ENCODE measurements around the gene HOXB9. TPM values are rescaled to one million over a fixed set of nuclear protein-coding genes. Genes with fewer than 3 reads are reported as not detected.
A peak's percentile ranks its signal among the peaks of the same experiment; 100 is the strongest.

The HOXB9 gene
- total RNA-seq, 1 donor: under 0.01 TPM

- DNase-seq (ENCODE audit: low read depth in 2 of 3, low spot score in 2 of 3): no peak
Observed at GRCh38 chr17:48588528-48588927, 37.6 kb downstream of the HOXB9 start.

DNA sequence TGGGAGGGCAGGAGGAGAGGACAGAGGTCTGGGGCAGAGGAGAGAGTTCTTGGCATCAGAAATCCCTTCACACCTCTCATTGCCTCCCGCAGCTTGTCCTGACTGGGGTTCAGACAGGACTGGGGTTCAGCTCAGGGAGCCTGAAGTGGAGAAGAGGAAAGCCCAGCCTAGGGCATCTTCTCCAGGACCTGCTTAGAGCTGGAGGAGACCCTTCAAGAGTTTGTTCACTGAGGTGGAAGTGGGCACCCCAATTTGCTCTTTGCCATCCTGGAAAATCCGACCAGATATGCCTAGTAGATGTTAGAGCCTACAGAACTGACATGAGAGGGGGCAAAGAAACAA lies 38.1 kb downstream of the HOXB9 start:
- no peak for DNase-seq (ENCODE audit: low read depth in 2 of 3, low spot score in 2 of 3)

GRCh38 chr17:48587276-48588073 lies 38.7 kb downstream of the HOXB9 start:
- no peak for DNase-seq (ENCODE audit: low read depth in 2 of 3, low spot score in 2 of 3)

DNA sequence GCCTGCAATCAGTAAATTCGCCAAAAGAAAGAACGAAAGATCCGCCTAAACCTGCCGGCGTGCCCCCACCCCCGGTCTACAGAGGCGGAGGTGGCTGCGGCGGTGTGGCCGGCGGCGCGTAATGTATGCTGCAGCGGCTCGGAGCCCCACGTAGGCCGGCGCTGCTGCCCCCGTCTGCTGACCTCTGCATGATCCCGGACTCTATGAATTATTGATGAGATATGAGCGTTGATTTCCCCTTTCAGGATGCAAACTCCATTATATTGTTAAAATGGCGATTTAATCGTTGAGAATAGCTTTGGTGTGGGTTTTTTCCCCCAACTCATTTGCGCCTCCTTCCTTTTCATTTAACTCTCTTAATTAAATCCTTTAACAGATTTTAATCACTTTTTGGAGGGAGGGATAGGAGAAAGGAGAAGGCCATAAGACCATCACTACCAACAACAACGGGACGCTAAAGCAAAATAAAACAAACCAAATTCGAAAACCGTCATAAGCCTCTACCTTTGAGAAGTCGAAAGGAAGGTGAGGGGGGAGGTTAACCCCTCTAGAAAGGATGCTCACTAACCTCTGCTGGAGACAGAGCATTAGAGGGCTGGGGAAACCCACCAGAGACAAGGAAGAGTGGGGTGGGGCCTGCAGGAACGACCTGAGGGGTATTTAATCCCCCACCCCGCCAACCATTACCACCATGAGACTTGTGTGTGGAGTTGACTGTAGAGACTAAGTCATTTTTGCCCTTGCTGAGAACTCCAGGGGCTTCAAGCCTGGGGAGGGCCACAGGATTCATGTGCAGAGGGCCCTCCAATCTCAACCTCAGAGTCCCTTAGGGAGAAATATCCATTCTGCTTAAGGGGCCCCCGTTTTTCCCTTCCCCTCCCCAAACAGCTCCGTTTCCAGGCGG lies 39.6 kb downstream of the HOXB9 start:
- no peak for DNase-seq (ENCODE audit: low read depth in 2 of 3, low spot score in 2 of 3)

DNA sequence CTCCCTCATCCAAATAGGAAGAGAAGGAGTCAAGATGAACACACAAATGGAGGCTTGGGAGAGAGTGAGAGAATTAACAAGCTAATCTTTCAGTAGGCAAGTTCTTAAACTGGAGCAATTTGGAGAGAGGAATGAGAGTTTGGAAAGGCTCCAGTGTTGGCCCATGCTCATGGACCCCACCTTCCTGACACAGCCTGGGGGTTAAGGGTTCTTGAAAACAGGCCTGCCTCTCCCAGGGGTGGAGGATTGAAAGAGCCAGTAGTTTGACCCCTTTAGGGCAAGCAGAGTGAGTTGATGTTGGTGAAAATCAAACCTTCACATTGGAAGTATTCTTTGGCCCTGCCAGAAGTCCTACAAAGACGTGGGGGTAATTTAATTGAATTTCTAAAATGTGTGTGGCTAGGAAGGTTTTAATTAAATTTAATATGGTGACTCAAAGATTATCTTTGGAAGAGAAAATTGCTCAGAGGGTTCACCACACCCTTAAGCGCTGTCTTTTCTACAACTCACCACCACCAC lies 41.9 kb downstream of the HOXB9 start:
- no peak for DNase-seq (ENCODE audit: low read depth in 2 of 3, low spot score in 2 of 3)

GRCh38 chr17:48583708-48584222 lies 42.4 kb downstream of the HOXB9 start:
- DNase-seq (ENCODE audit: low read depth in 2 of 3, low spot score in 2 of 3): no peak

- no peak for DNase-seq (ENCODE audit: low read depth in 2 of 3, low spot score in 2 of 3)
Observed at GRCh38 chr17:48582750-48583069, 43.4 kb downstream of the HOXB9 start.

- DNase-seq (ENCODE audit: low read depth in 2 of 3, low spot score in 2 of 3): no peak
Observed at GRCh38 chr17:48579760-48580554, 46.2 kb downstream of the HOXB9 start.

DNA sequence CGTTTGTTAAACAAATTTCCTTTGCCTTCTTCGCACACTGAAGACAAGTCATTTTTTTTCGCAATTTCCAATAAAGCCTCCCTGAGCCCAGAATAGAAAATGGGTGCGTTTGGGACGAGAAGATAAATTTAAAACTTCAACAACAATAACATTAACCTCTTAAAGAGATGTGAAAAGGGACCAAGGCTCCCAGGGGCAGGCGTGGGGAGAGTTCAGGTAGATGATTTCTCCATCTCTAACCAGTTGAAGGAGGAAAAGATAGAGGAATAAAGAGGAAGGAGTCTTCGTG lies 46.7 kb downstream of the HOXB9 start:
- no peak for DNase-seq (ENCODE audit: low read depth in 2 of 3, low spot score in 2 of 3)

GRCh38 chr17:48578616-48579470 lies 47.3 kb downstream of the HOXB9 start:
- peak in 1 of 3 donors; percentile 72 for DNase-seq (ENCODE audit: low read depth in 2 of 3, low spot score in 2 of 3)

DNA sequence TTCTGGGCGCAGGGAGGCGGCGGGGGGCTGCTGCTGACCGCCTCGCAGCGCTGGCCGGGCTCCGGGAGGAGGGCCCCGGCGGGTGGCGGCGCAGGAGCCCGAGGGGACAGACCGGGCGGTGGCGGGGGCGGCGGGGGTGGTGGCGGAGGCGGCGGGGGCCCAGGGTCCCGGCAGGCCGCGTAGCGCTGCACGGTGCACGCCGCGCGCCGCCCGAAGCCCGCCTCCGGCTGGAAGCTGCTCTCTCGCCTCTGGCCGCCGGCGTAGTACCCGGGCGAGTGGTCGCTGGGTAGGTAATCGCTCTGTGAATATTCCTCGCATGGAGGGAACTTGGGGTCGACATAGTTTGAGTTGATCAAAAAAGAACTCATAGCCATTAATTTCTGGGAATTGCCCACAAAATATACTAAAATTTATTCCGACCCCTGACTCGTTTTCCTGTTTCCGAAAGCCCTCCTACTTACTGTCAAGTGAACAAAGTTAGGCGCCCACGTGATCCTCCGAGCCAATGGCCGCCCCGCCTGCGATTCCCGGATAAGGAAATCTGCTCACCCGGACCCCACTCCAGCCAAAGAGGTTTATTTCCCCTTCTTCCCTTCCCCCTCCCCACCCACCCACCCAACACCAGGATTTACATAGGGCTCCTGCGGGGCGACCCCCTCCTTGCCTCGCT lies 48.1 kb downstream of the HOXB9 start, which contains the start of gene HOXB4:
Gene HOXB4, minus strand, starts transcription at position 405 of the 670 bp plus-strand sequence. Its CDS starts 31 bp downstream, at position 374.
- DNase-seq (ENCODE audit: low read depth in 2 of 3, low spot score in 2 of 3): peak in 2 of 3 donors; percentile 73 to 80

DNA sequence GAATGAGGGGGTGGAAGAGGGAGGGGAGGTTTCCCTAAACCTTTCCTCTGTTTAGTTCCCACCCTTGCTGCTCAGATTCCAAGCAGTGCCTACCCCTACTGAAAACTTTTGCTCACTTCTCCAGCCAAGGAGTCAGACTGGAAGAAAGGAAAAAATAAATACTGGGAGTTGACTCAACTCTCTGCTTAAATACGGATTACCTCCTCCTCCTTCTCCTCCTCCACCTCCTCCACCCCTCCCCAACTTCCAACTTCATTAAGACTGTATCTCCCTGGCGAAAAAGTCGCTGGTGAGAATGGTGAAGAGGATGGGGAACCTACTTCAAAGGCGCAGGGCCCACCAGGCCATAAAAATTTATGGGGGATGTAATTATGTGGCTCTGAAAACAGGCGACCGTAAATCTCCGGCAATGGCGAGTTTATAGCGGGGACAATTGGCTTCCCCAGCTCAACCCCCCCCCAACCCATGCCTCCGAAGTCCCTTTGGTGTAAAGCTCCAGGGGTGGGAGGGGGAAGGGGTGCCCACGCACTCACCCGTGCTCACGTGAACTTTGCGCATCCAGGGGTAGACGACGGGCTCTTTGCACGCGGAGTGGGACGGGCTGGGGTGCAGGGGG lies 48.7 kb downstream of the HOXB9 start:
- DNase-seq (ENCODE audit: low read depth in 2 of 3, low spot score in 2 of 3): no peak

- DNase-seq (ENCODE audit: low read depth in 2 of 3, low spot score in 2 of 3): no peak
Observed at GRCh38 chr17:48576479-48577309, 49.5 kb downstream of the HOXB9 start.

DNA sequence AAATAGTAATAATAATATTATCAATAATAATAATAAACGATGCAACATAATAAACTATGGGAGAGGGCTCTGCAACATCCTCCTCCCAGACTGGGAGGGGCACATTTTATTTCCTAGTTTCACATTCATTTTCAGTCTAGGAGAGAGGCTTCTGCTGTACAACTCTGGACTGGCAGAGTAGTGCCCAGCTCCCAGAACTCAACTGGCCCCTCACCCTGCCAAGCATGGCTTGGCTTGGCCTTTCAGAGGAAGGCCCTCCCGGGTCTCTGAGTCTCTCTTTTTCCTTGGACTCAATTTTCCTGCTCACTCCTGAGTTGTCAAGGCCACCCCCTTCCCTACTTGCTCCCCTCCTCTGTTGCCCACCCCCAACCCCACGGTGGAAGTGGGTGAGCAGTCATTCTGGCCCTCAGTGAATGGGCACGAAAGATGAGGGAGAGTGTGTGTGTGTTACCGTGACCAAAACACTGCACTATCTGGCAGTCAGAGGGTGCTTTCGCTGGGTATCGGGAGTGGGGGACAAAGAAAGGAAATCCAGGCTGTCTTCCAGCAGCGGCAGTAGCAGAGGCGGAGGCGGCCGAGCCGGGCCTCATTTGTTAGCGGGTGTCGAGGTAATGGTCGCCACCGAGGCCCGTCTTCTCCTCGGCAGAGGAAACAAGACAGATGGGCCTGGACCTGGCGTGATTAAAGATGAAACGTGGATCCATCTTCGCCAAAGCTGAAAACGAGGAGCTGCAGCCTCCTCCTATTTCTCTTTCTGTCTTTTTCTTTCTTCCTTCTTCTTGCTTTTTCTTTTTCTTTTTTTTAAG lies 50.3 kb downstream of the HOXB9 start:
- DNase-seq (ENCODE audit: low read depth in 2 of 3, low spot score in 2 of 3): no peak

DNA sequence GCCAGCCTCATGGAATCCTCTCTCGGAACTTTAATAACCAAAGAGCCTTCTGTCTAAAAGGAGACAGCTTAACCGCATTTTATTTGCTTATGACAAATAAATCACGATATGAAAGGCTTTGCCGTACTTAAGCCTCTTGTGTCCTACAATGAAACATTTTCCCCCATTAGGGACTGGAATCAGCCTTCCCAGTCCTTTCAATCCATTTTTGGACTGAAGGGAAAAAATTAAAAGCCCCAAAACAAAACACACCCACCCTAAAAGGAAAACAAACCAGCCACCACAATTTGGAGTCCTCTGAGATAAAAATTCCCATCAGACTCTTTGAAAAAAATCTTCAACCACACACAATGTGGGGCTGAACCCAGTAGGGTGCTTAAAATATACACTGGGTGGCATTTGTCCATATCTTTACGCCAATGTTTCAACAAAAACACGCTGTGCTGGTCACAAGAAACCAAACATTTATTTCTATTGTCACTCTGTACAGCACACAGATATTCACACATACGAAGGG lies 51.0 kb downstream of the HOXB9 start:
- DNase-seq (ENCODE audit: low read depth in 2 of 3, low spot score in 2 of 3): no peak

DNA sequence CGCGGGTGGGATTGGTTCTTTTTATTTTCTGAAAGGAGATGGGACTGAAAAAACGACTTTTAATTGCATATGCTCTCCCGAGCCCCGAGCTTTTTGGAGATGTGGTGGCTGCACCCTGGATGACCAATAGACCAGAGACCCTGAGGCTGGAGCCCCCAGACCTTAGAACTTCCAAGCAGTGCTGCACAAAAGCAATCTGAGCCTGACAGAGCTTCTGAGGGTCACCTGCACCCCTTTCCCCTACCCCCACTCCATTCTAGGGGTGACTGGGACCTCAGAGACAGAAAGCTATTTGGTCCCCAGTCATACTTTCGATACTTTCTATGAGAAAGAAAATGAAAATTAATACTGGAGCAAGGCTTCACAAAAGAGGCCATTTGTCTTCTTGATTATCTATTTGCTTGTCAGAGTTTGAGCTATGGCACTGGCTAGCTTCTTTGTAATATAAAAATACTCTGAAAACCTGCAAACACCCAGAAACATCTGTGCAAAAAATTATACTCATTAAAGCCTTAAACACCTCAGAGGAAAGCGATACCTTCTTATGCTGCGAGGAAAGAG lies 51.6 kb downstream of the HOXB9 start:
- DNase-seq (ENCODE audit: low read depth in 2 of 3, low spot score in 2 of 3): no peak

Data from hematopoietic multipotent progenitor cell (in vitro differentiated cells).